ENCODE data around the gene RASD2.

RASD2 gene

GRCh38 chr22:35542157-35542938, 1.7 kb downstream of the RASD2 start:
- DNase-seq = no peak

DNA sequence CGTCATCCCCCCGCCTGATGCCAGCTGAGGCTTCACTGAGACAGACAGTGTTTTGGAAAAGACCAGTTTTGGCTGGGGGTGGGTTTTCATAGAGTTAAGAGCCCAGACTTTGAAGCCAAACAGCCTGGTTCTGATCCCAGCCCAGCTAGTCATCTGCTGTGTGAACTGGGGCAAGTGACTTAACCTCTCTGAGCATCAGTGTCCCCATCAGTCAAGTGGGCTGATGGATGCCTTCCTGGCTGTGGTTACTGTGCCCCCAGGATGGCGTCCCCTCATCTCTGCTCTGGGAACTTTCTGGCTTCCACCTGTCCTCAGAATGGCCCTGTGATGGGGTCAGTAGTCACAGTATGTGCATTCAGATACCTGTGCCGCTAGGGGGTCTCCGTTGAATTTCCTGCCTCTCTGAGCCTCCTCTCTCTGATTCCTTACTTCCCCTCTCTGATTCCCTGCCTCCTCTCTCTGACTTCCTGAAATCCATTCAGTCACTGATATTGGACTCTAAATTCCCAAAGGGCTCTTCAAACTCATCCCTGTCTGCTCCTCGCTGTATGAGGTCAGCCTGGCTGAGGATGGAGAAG, 2.4 kb downstream of the RASD2 start:
- no peak for DNase-seq

DNA sequence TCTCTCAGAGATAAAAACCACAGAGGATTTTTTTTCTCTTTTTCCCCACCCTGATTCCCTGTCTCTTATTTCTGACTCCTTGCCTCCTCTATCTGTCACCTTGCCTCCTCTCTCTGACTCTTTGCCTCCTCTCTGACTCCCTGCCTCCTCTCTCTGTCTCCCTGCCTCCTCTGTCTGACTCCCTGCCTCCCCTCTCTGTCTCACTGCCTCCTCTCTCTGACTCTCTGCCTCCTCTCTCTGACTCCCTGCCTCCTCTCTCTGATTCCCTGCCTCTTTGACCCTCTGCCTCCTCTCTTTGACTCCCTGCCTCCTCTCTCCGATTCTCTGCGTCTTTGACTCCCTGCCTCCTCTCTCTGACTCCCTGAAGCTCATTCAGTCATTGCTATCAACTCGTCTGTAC, 3.1 kb downstream of the RASD2 start:
- no peak for DNase-seq

DNA sequence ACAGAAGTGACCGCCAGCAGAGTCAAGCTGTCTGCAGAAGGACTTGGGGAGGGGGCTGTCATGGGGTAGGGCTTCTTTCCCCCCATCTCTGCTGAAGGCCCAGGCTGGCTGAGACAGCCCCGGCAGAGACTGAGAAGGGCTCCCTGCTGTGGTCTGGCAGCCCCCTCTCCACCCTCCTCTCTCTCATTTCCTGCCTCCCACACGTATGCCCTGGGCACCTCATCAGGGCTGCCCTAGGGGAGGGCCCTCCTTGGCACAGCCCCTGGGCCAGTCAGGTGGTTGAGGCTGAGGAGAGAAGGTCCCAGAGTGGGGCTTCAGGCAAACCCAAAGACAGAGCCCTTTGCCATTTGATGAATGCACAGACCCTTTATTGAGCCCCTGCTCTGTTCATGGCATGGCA, 3.6 kb downstream of the RASD2 start:
- no peak for DNase-seq

DNA sequence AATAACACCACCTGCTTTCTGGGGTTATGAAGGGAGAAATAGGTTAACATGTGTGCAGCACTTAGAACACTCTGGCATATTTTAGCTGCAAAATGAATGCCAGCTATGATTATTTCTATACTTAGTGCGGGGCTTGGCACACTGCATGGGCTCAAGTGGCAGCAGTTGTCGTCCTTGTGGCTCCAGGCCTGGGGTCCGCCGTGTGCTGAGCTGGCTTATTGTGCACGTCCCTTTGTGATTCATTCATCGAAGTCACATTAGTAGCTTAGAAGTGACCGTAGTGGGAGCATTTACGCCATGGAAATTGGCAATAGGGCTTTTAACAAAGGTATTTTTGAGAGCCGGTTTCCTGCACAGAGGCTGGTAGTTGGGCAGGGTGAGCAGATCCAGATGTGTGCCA, 4.2 kb downstream of the RASD2 start:
- no peak for DNase-seq

- DNase-seq = no peak
Measured at GRCh38 chr22:35546886-35547285, 6.3 kb downstream of the RASD2 start.

DNA sequence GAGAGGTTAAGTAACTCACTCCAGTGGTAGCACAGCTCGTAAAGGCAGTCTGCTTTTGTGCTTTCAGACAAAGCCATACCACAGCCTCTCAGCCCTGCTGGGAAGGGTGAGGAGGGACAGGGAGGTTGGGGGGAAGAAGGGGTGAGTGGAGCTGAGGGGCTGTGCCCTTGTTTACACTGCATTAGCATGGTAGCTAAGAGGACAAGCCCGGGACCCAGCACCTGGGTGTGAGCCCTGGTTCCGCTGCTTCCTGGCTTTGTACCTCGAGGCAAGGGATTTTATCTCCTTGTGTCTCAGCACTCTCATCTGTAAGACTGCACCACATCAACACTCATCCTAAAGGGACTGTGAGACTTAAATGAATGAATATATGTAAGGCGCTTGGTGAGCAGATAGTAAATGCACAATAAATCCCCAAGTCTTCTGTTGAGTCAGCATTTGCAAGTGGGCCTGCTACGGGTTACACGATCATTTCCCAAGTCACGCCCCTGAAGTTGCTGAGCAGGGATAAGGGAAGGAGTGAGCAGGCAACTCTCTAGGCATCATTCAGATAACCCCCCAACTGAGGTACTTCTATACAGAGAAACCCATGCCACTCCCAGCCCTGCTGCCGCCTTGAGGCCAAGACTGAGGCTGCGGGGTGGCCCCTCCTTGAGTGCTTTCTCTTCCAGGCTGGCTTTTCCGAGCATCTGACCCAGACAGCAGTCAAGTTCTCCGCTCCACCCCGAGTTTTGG, 7.5 kb downstream of the RASD2 start:
- DNase-seq = no peak

DNA sequence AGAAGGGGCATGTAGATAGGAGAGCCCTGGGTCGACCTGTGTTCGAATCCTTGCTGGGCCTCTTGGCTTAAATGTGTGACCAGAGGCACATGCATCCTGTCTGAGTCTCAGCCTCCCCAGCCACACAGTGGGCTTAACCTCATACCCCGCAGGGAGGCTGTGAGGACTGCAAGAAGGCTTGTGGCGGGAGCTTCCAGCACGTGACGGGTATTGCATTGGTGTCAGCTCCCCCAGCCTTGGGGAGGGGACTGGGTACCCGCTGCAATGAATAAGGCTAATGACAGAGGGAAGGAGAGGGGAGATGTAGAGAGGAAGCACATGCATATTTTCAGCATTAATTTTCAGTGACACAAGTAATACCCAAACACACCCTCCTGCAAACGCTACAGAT, 8.1 kb downstream of the RASD2 start:
- no peak for DNase-seq

GRCh38 chr22:35549328-35549727, 8.7 kb downstream of the RASD2 start:
- DNase-seq = no peak

- no peak for DNase-seq
Measured at GRCh38 chr22:35551549-35552177, 11.0 kb downstream of the RASD2 start.

GRCh38 chr22:35552196-35552842, 11.7 kb downstream of the RASD2 start:
- DNase-seq = no peak

DNA sequence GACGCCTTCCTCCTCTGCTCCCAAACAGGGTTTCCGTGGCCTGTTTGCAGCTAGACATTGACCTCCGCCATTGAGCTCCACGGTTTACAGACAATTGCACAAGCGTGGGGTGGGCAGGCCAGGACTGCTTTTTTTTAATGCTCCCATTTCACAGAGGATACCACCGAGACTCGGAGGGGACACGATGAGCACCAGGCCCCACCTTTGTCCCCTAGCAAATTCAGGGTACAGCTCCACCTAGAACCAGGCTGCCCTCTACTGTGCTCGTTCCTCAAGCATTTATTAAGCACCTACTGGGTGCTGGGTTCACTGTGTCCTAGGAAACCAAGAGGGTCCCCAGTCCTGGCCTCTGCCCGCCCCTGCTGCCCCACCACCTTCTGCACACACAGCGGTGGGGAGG, 12.2 kb downstream of the RASD2 start:
- DNase-seq = no peak

DNA sequence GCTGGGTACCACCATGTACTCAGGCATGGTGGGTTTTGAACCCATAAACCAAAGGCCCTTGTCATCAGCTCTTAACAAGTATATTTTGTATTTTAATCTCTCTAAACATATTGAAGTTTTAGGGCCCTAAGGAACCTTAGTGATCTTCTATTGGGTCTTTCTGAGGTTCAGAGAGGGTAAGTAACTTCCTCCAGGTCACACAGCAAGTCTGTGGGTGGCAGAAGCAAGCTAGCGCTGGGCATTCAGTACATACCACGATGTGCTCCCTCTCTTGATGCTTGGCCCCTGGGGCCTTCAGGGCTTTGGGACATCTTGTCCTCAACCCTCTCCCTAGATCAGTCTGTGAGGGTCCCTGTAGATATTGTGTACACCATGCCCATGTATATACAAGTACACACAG, 12.7 kb downstream of the RASD2 start:
- no peak for DNase-seq

DNA sequence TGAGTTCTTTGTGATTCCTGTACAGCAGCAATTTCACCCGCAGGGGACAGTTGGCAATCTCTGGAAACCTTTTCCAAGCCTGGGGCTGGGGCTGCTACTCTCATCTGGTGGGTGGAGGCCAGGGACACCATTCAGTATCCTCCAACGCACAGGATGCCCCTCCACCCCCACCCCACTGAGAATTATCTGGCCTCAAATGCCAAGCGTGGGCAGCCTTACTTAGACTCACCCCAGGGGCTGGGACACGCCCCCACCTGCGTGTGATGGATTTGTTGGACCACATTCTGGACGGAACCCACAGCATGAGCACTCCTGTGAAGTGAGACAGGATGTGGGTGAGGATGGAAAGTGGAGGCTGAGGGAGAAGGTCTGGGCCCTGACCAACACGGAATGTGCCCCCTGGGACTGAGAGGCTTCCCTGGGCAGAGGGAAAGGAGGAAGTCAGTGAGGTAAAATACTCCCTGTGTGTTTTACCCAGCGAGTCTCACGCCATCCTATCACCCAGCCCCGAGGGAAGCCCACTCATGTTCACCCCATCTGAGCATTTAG, 13.7 kb downstream of the RASD2 start:
- DNase-seq = no peak

- DNase-seq = no peak
Measured at GRCh38 chr22:35555483-35555890, 14.9 kb downstream of the RASD2 start.

DNA sequence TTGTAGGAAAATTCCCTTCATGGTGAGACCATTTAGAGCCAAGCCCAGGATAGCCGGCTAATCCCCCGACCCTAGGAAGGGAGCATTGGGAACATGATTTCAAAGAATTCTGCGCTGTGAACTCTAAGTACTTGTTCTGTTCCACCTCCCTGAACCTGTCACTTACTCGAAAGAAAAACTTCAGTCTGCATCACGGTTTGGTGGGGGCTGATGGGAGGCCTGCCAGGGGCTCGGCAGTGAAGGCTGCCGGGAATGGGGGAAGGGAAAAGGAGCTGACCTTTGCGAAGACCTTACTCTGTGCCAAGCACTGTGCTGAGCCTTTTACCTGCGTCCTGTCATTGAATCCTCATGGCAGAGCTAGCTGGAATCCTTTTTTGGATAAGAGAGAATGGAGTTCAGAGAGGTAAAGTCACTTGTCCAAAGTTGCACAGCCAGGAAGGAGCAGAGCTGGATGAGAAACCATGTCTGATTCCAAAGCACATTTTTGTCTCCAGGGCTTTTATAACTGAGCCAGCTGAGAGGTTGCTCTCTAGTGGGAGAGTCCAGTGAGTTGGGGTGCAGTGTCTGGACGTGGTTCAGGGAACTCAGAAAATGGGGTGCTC, 15.4 kb downstream of the RASD2 start:
- DNase-seq = no peak

DNA sequence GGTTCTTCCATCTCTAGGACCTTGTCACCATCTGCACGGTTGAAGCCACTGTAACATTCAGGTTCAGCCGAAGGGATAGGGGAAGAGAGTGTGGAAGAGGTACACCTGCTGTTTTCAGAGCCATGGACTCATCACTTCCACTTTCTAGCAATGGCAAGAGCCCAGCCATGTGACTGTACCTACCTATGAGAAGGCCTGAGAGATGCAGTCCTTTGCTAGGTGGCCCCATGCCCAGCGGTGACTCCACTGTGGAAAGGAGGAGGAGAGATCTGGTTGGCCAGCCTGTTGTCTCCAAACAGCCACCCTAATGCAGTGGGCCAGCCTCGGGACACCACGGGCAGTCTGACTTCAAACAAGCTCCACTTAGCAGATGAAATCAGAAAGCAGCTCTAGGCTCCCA, 16.0 kb downstream of the RASD2 start:
- no peak for DNase-seq

GRCh38 chr22:35558031-35558430, 17.4 kb downstream of the RASD2 start:
- no peak for DNase-seq

DNA sequence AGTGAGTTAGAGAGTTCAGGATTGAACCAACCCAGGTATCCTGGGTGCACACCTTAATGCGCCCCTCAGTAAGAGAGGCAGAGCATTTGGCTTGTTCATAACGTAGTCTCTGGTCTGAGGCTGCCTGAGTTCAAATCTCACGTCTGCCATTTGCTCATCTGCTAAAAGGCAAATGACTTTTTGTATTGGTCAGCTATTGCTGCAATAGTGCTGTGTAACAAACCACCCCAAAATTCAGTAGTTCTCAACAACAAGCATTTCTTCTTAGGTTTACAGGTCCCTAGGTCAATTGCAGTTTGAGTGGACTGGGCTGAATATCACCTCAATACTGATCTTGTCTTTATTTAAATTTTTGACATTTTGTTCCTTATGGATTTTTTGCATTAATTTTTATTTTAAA, 18.1 kb downstream of the RASD2 start:
- DNase-seq = no peak

GRCh38 chr22:35559354-35560005, 18.8 kb downstream of the RASD2 start:
- DNase-seq = no peak

- no peak for DNase-seq
Measured at GRCh38 chr22:35560366-35560765, 19.7 kb downstream of the RASD2 start.

DNA sequence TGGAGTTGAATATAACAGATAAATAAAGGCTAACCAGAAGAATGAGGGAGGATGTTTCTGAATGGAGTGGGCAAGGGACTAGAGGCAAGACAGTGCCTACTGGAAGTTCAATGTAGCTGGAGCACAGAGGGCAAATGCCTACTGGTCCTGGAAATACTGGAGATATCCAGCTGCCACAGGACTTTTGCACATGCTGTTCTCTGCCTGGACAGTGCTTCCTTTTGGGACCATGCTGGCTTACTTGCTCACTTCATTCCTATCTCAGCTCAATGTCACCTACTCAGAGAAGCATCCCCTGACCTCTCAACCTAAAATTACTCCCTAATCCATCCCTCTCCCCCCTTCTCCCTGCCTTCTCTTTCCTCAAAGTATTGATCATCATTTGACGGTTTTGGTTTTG, 20.2 kb downstream of the RASD2 start:
- DNase-seq = no peak
